ENCODE measurements around the gene ENOX2.

DNA sequence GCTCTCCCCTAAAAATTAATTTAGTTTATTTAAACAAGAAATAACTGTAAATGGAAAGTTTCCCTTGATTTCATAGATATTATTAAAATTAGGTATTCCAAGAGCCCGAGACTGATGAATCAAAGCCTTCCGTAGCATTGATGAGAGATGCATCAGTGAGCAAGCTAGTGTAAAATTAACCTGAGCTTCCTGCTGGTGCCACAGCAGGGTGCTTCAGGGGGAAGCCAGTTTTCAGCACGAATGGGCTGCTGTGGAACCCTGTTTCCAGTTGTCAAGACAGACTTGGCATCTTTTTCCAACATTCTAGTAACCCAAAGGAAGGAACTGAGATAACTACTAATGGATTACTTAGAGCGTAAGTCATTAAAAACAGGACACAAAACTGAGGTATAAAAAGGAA is 279.5 kb downstream of the ENOX2 start:
- TF ChIP-seq, protein P1, sequence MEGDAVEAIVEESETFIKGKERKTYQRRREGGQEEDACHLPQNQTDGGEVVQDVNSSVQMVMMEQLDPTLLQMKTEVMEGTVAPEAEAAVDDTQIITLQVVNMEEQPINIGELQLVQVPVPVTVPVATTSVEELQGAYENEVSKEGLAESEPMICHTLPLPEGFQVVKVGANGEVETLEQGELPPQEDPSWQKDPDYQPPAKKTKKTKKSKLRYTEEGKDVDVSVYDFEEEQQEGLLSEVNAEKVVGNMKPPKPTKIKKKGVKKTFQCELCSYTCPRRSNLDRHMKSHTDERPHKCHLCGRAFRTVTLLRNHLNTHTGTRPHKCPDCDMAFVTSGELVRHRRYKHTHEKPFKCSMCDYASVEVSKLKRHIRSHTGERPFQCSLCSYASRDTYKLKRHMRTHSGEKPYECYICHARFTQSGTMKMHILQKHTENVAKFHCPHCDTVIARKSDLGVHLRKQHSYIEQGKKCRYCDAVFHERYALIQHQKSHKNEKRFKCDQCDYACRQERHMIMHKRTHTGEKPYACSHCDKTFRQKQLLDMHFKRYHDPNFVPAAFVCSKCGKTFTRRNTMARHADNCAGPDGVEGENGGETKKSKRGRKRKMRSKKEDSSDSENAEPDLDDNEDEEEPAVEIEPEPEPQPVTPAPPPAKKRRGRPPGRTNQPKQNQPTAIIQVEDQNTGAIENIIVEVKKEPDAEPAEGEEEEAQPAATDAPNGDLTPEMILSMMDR (IDR thresholded peaks at IDR 0.05) = no peak
- no peak for TF ChIP-seq POLR2A (IDR thresholded peaks at IDR 0.05)

All from tibial nerve (tissue), 3 donors.